KMS-11 (cell line): ENCODE measurements around the gene NT5C1B.

Experiments
- H2AFZ ChIP-seq: fragments of 200-600 bp; sonication (generic); 2 replicates; pipeline ENCODE4 v1.6.1; 2016; ENCODE audit warnings: antibody characterized with exemption, mixed run types, low read depth
- H3K27ac ChIP-seq: fragments of 200-600 bp; sonication (generic); 2 replicates; pipeline ENCODE4 v1.6.1; 2016; ENCODE audit warnings: mild to moderate bottlenecking, mixed run types
- H3K27me3 ChIP-seq: fragments of 200-600 bp; sonication (generic); 2 replicates; pipeline ENCODE4 v1.6.1; 2017; ENCODE audit warnings: mild to moderate bottlenecking, low read depth, mixed run types, moderate library complexity; ENCODE audit not compliant: insufficient read depth
- H3K36me3 ChIP-seq: fragments of 200-600 bp; sonication (generic); 2 replicates; pipeline ENCODE4 v1.6.1; 2017; ENCODE audit warnings: mild to moderate bottlenecking, mixed run types; ENCODE audit not compliant: insufficient read depth
- H3K4me1 ChIP-seq: fragments of 200-600 bp; sonication (generic); 2 replicates; pipeline ENCODE4 v1.6.1; 2016; ENCODE audit warnings: mild to moderate bottlenecking, low read depth, mixed run types; ENCODE audit not compliant: poor library complexity, severe bottlenecking
- H3K4me2 ChIP-seq: fragments of 200-600 bp; sonication (generic); 2 replicates; pipeline ENCODE4 v1.7.0; 2016; ENCODE audit warnings: mild to moderate bottlenecking, mixed run types
- H3K4me3 ChIP-seq: fragments of 200-600 bp; sonication (generic); IDR thresholded peaks from 2 replicates; pipeline ENCODE4 v1.6.1; 2017; ENCODE audit warnings: low read depth, low read length, mixed read lengths; ENCODE audit not compliant: insufficient read depth
- H3K79me2 ChIP-seq: fragments of 200-600 bp; sonication (generic); 2 replicates; pipeline ENCODE4 v1.6.1; 2016; ENCODE audit warnings: low read depth, mixed run types; ENCODE audit not compliant: insufficient read depth
- H3K9ac ChIP-seq: fragments of 200-600 bp; sonication (generic); 2 replicates; pipeline ENCODE4 v1.6.1; 2016; ENCODE audit warnings: mild to moderate bottlenecking, mixed run types
- H4K20me1 ChIP-seq: fragments of 200-600 bp; sonication (generic); 2 replicates; pipeline ENCODE4 v1.6.1; 2016; ENCODE audit warnings: mild to moderate bottlenecking, mixed run types; ENCODE audit not compliant: insufficient read depth
- CTCF ChIP-seq: fragments of 200-600 bp; sonication (generic); conservative IDR thresholded peaks from 2 replicates; pipeline ENCODE4 v1.6.1; 2017; ENCODE audit warnings: low read depth, mild to moderate bottlenecking, antibody characterized with exemption, low read length, moderate library complexity, mixed read lengths

Gene NT5C1B

GRCh38 chr2:18517386-18517785 lies 72.0 kb downstream of the NT5C1B start:
- no peak overlapping the region for H3K9ac ChIP-seq
- H4K20me1 ChIP-seq = no peaks in the 10 kb centered on the region
- no peak overlapping the region for H3K4me2 ChIP-seq
- no peaks in the 10 kb centered on the region for H3K36me3 ChIP-seq
- no peak overlapping the region for H2AFZ ChIP-seq
- H3K79me2 ChIP-seq = no peaks in the 10 kb centered on the region
- H3K4me1 ChIP-seq = no peaks in the 10 kb centered on the region
- H3K4me3 ChIP-seq = no peak overlapping the region
- no peak overlapping the region for H3K27ac ChIP-seq
- no peak for TF ChIP-seq CTCF
- no peaks in the 10 kb centered on the region for H3K27me3 ChIP-seq

- Histone ChIP-seq H3K9ac (no peak overlapping the region), H3K4me3 (no peak overlapping the region), H3K4me1 (no peaks in the 10 kb centered on the region), H3K79me2 (no peaks in the 10 kb centered on the region), H4K20me1 (no peaks in the 10 kb centered on the region), H3K27me3 (no peaks in the 10 kb centered on the region), H3K4me2 (no peak overlapping the region), H2AFZ (no peak overlapping the region), H3K27ac (no peak overlapping the region), H3K36me3 (no peaks in the 10 kb centered on the region)
- TF ChIP-seq CTCF = no peak
Observed at GRCh38 chr2:18516112-18516511, 73.3 kb downstream of the NT5C1B start.

- Histone ChIP-seq H3K27me3 (no peaks in the 10 kb centered on the region), H3K4me2 (no peak overlapping the region), H3K4me1 (no peaks in the 10 kb centered on the region), H2AFZ (no peak overlapping the region), H4K20me1 (no peaks in the 10 kb centered on the region), H3K9ac (no peak overlapping the region), H3K4me3 (no peak overlapping the region), H3K27ac (no peak overlapping the region), H3K79me2 (no peaks in the 10 kb centered on the region), H3K36me3 (no peaks in the 10 kb centered on the region)
- TF ChIP-seq CTCF = no peak
Observed at GRCh38 chr2:18514526-18515461, 74.6 kb downstream of the NT5C1B start.
